Measurements from ENCODE around the gene PLCXD1.

Gene PLCXD1

GRCh38 chrX:345020-345925, 64.1 kb downstream of the PLCXD1 start:
- no peak for TF ChIP-seq CTCF (IDR thresholded peaks at IDR 0.05; ENCODE audit: low read depth, low read length, missing control alignments)
- H3K4me3 ChIP-seq (ENCODE audit: low read depth, low read length) = no peak overlapping the region
- no peak for DNase-seq (ENCODE audit: low read depth)

GRCh38 chrX:346034-346813, 65.0 kb downstream of the PLCXD1 start:
- no peak overlapping the region for H3K4me3 ChIP-seq (ENCODE audit: low read depth, low read length)
- no peak for TF ChIP-seq CTCF (IDR thresholded peaks at IDR 0.05; ENCODE audit: low read depth, low read length, missing control alignments)
- DNase-seq (ENCODE audit: low read depth) = no peak

- DNase-seq (ENCODE audit: low read depth) = no peak
- H3K4me3 ChIP-seq (ENCODE audit: low read depth, low read length) = no peak overlapping the region
- TF ChIP-seq CTCF (IDR thresholded peaks at IDR 0.05; ENCODE audit: low read depth, low read length, missing control alignments) = no peak
These were observed 66.4 kb downstream of the PLCXD1 start for GRCh38 chrX:347351-348117.

- TF ChIP-seq CTCF (IDR thresholded peaks at IDR 0.05; ENCODE audit: low read depth, low read length, missing control alignments) = no peak
- DNase-seq (ENCODE audit: low read depth) = no peak
- H3K4me3 ChIP-seq (ENCODE audit: low read depth, low read length) = no peak overlapping the region
These were observed 67.4 kb downstream of the PLCXD1 start for GRCh38 chrX:348461-349117.

- H3K4me3 ChIP-seq (ENCODE audit: low read depth, low read length) = no peak overlapping the region
- no peak for DNase-seq (ENCODE audit: low read depth)
- no peak for TF ChIP-seq CTCF (IDR thresholded peaks at IDR 0.05; ENCODE audit: low read depth, low read length, missing control alignments)
These were observed 68.0 kb downstream of the PLCXD1 start for GRCh38 chrX:349196-349595.

- no peak for DNase-seq (ENCODE audit: low read depth)
- TF ChIP-seq CTCF (IDR thresholded peaks at IDR 0.05; ENCODE audit: low read depth, low read length, missing control alignments) = no peak
- H3K4me3 ChIP-seq (ENCODE audit: low read depth, low read length) = no peak overlapping the region
These were observed 68.5 kb downstream of the PLCXD1 start for GRCh38 chrX:349702-350101.
